NCI-H146 (cell line): ENCODE measurements around the gene ZFYVE21.

Experiments used
- DNase-seq: peaks from one replicate; lab custom pipeline; 2025; lab: John Stamatoyannopoulos, UW

ZFYVE21 gene

DNA sequence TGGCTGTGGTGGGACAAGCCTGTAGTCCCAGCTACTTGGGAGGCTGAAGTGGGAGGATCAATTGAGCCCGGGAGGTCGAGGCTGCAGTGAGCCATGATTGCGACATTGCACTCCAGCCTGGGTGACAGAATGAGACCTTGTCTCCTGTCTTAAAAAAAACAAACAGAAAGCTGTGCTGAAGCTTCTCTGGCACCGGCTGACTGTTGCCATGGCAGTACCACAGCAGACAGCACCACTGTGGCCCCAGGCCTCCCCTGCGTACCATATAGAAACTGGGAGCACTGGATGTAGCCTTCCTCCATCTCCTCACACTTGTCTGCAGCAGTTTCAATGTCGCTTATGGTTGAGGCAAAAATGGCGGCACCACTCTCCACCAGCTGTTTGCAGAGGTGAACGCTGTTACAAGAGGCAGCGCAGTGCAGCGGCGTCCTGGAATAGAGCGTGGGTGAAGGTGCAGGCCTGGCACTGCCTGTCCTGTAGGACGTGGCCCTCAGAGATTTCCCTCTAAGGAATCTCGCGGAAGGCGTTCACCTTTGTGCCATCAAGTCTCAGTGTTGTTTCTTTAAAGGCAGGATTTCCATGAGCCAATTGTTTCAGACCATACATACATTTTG is 21.9 kb downstream of the ZFYVE21 start:
- DNase-seq: no peak

DNA sequence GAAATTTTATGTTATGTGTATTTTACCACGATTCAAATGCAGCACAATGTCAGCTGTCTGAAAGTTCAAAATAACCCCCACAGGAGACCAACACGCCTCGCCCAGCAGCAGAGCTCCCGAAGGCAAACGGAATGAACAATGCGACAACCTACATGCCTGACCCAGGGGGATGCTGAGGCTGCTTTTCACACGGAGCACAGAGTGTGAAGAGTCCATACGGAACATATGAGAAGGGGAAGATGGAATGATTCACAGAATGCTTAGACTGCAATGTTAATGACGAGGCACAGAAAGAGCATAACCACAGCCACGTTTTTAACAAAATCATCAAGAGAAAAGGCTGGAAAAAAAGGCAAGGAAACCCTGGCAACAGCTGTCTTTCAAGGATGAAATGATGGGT is 22.6 kb downstream of the ZFYVE21 start:
- DNase-seq: no peak

DNA sequence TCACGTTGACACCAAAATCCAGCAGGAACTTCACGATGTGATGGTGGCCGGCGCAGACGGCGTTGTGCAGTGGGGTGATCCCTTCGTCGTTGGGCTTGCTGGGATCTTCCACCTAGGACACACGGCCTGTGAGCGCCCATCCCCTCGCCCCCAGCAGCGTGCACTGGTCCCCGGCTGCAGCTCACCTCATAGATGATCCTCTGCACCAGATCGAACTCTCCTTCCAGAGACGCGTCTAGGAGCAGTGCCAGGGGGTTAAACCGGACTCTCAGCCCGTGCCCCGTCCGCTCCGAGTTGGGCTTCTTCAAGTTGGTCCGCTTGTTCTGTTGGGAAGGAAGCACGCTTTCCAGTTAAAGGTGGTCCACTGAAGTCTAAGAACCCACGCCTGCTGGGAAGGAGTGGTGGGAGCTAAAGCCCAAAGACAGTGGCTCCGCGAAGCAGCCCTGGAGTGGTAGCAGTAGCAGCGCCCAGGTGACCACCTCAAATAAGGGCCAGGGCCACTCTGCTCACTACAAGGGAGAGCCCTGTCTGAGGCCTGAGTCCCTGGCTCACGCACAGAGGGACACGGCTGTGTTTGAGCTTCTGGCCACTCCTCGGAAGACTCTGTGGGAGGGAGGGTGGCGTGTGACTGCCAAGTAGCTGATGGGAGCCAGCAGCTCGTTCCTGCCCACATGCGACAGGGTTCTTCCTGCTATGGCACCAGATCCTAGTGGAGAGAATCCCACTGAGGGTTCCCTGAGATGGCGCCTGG is 23.3 kb downstream of the ZFYVE21 start:
- no peak for DNase-seq

DNA sequence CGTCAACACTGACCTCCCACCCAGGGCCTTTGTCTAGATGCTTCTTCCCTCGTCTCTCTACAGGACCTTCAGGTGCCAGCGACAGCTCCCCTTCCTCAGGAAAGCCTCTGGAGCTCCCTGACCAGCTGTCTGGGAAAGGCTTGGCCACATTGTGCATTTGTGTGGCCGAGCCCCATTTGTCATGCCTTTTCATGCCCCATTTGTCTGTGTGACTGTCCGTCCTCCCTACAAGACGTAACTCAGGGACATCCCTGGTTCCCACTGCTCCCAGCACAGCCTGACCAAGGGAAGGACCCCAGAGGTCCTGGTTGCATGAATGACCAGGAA is 23.8 kb downstream of the ZFYVE21 start:
- DNase-seq: no peak

DNA sequence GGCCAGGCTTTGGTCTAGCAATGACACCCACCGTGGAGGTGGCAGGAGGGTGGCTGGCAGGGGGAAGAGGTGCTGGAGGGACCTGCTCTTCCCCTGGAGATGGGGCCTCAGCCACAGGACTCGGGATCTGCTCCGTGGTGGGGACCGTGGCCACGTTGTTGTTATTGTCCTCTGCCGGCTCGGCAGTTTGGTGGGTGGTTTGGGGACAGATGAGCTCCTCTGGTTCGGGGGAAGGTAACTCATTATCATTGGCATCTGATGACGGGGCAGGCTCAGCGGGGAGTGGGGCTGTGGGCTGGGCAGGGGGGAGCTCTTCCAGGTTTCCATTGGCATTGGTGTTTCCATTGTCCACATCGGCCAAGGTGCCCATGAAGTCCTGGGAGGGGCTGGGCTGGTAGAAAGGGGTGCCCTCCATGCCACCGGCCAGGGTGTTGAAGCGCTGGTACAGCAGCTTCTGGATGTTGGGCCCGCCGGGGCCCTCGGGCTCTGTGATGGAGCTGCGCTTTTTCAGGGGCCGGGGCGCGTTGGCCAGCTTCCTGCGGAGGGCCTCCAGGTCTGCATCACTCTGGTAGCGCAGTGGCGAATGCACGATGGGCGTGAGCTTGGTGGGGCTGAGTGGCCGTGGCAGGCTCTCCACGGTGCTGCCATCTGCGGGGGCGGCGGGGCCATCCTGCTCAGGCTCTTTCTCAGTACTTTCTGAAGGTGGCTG is 24.3 kb downstream of the ZFYVE21 start:
- no peak for DNase-seq

DNA sequence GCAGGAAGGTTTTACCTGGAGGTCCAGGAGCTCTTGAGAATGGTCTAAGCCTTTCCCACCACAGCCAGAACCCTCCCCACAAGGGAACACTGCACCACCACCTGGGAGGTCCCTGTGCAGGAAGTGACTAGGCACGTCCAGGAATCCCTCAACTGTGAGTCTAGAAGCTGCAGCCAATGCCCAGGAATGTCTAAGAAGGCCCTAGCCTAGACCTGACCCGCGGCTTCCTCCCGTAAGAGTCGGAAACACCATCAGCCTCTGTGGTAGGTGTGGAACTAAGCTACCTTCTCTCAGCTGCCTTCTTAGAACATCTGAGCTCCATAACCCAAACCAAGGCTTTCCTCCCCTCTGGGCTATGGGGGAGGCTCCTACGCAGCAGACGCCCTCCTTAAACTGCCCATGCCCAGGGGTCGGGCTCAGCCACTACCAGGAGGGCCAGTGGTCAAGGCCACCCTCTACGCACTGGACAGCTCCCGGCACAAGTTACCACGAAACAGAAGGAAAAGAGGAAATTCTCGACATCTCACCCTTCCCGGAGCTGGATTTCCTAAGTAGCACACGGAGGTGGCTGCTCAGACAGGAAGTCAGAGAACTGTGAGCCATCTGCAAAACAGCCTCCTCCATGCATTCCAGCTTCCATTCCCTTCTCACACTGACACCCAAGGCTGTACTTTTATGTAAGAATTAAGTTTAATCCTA is 25.5 kb downstream of the ZFYVE21 start:
- DNase-seq: no peak

DNA sequence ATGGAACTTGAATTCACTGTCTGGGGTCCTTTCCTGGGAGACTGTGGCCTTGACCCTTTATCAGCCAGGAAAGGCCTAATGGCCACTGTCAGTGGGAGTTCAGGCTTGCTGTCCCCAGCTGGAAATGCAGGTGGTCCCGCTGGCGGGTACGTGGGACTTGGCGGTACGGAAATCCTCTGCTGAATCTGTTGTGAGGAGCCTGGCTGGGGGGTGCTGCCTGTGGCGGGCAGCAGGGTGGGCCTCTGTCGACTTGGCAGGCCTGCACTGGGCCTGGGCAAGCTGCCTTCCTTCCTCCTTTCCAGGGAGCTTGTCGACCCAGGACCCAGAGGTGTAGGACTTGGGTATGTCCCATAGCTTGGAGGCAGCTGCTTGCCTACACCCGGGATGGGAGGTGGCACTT is 26.3 kb downstream of the ZFYVE21 start:
- no peak for DNase-seq

DNA sequence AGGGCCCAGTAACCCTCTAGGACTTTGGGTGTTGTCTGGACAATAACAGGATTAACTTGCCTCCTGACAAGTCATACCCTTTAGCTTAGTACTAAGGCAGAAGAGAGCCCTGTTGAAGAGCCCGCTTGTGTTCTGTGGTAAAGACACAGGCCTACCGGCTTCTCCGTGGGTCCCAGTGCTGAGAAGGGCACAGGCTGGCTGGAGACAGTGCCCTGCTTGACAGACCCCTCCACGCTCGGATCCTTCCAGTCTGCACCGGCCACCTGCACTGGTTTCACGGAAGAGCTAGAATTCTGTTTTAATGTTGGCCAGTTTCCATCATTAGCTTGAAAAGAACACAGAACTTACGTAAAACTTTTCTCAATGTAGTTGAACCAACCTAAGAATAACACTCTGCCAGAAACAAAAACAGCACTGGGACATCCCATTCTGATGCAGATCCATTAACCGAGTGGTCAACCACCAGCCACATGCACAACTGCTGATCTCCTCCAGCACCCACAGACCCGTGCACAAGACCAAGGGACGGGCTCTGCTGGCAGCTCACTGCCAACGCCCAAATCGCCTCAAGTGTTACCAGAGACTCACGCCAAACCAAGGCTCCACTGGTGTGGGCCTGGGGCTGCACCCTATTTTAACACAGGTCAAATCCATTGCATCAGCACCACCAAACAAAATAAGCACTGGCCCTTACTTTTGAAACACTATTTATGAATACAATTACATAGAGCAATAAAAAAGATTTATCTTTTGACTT is 27.1 kb downstream of the ZFYVE21 start:
- DNase-seq: no peak

DNA sequence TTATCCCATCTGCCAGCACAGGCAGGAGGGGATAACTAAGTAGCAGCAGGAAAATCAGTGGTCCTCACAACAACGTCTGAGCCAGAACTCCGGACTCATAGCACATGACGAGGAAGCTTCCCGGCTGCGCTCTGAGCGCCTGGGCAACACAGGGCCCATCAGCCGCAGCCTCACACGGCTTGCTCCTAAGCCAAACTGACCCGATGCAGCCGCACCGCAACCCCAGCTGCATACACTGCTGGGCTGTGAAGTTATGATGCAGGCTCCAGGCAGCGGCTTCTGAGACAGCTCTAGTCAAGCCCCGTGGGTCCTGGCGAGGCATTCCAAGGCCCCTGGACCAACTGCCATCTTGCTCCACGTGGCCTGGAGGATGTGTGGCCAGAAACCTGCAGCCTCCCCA is 28.1 kb downstream of the ZFYVE21 start:
- DNase-seq: no peak

DNA sequence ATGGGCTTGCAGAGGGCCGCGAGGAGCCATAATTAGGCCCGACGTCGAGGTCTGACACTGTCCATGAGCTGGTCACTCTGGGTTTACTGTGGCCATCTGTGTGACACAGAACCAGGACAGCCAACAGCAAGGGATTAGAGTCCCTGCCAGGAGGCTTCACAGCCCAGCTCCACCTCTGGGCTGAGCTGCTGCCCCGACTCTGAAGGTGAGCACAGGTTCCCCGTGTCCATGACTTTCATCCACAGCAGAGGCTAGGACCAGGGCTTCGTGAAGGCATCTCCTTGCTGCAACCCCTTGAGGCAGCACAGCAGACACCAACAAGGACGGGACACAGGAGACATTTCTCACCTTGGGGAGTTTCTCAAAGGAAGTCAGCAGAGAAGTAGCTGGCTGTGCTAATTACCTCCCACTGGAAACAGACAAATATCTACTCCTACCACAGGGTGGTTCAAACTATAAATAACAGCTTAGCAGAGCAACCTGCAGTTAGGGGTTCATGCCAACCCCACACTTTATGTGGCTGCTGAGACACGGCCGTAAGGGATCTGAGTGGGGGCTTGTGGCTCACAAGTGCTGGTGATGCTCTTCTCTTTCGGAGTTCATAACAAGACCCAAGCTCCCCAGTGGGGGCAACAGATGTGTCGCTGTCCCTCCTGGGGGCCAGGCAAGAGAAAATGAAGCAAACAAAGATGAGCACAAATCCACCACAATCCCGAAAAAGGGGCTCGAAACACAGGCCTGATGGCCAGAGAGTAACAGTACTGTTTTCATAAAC is 29.2 kb downstream of the ZFYVE21 start:
- no peak for DNase-seq

DNA sequence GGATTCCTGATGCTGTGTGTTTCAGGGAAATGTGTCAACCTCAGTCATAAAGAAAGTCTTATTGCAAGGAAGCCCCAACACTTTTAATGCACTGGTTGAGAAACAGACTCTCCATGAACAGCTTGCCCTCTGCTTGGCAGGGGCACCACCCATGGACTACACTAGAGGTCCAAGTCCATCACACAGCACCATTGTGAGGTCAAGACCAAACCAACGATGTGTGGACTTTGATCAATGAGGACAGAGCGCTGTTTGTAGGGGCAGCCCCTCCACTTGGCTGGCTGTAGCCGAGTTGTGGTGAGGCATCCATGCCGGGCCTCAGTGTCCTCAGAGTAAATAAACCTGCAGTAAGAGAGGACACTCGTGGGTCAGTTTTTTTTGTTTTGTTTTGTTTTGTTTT is 29.8 kb downstream of the ZFYVE21 start:
- no peak for DNase-seq

DNA sequence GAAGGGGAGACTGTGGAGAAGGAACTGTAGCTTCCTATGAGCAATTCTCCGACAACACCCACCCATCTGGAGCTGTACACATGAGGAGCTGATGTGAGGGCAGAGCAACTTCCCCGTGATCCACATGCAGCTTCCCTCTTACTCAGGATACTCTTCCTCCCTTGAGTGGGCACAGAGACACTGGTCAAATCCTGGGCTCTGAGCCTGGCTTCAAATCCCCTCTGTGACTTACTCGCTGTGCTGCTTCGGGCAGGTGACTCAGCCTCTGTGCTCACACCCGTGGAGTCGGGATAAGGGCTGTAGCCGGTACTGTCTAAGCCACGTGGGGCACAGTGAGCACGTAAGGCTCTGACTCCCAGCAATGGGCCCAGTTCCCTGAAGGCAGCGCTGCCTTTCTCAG is 31.1 kb downstream of the ZFYVE21 start:
- no peak for DNase-seq

DNA sequence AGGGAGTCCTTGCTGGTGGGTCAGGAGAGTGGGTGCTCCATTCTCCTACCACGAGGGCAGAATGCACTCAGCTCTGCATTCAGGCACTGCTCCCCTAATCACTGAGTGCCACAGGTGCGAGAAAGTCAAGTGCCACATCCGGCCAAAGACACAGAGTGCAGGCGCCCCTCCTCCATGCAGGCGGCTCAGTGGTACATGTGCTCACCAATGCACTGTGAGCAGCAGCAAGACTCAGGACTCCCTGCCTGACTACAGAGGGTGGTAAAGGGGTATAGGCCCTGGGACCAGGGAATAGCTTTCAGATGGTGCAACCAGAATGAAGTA is 32.9 kb downstream of the ZFYVE21 start:
- DNase-seq: no peak

DNA sequence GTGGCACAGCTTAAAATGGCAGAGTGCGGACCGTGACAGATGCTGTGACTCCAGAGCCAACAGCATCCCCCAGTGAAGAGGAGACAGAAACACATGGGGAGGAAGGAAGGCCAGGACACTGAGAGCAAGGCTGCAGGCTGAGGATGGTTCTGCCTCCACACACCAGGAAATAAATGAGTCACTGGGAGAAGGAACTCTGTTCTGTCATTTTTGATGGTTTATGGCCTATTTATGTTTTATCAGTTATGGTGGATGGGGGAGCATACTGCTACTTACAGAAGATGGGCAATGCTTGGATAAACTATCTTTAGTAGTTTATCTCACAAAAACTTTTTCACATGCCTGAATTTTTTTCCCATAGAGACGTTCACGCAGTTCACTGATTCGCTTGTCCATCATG is 33.8 kb downstream of the ZFYVE21 start:
- DNase-seq: no peak

DNA sequence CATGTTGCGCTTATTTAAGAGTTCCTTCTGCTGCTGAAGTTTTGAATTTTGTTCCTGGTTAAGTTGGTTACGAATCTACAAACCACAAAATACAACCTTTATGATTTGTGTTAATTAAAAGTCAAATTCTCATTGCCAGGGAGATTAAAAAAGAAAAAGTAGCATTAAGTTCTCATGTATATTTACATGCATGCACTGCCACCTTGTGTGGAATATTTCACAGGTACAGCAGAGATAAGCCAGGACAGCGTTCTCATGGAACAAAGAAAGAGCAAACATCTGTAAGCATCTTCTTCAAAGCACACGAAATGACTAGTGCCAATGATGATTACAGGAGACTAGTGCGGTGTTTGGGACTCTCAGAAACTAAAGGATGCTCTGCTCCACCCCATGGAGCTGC is 34.2 kb downstream of the ZFYVE21 start:
- DNase-seq: no peak

DNA sequence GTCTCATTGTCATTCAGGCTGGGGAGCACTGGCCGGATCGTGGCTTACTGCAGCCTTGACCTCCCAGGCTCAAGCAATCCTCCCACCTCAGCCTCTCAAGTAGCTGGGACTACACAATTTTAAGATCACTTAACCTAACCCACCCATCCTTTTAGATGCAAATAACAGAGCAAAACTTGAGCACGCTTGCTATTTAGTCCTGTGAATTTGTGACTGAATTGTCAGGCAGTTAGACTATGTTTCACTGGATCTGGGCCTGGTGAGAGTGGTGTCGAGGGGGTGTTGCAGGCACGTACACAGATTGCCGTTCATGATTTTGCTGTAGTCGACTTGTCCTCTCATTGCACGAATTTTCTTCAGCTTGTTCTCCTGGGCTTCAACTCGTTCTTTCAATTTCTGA is 38.2 kb downstream of the ZFYVE21 start:
- no peak for DNase-seq

DNA sequence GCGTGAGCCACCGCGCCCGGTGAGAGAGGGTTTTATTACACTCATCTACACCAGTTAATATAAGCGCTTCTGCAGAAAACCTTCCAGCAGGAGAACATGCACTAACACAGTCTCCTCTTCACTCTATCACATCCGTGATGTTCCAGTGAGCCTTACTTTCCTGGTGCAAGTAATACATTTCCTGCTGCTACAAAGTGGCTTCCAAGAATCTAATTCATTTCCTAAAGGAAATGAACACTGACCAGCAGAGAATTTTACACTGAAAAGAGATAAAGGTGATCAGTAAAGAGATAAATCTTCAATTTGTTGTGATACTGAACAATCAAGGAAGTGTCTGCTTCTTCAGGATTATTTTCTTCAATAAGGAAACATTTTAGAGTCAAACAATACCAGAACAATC is 39.5 kb downstream of the ZFYVE21 start:
- no peak for DNase-seq

DNA sequence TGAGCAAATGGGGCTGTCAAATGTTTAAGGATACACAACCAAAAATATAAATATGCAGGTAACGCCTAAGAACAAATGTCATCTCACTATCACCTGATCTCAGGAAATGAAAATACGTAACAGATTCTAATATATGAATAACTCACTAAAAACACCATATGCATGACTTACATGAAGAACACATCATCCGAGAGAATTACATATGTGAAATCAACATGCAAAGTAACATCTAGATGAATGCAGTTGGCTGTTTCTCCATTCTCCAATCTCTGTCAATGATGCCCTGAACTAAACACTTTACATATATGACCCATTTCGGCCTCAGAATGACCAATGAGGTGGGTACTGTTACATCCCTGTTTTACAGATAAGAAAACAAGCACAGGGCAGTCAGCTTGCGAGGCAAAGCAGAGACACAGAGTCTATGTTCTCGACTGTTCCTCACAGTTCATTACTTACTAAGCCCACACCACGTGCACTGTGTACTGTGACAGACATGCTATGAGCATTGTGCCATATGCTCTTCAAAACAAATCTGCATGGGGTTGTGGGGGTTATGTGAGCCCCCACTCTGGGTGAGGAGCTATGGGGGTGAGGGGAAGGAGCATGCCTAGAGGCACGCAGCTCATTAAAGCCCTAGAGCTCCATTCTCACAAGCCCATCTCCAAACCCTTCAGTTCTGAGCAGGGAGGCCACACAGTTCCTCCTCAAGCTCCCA is 42.6 kb downstream of the ZFYVE21 start:
- no peak for DNase-seq

DNA sequence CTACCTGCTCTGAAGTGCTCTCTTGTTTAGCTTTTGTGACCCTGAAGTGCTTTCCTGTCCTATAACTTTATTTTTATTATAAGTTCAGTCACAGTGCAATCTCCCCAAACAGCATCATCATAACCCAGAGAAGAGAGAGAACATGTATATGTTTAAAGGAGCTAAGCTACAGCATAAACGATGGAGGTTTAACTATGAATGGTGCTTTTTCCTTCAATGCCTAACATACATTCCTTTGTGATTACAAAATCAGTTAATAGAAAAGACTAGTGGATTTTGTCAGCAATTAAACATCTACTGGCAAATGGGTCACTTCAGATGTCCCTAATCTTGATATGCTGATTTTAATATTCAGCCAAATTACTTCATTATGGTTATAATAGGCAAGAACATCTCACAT is 46.4 kb downstream of the ZFYVE21 start:
- DNase-seq: no peak

DNA sequence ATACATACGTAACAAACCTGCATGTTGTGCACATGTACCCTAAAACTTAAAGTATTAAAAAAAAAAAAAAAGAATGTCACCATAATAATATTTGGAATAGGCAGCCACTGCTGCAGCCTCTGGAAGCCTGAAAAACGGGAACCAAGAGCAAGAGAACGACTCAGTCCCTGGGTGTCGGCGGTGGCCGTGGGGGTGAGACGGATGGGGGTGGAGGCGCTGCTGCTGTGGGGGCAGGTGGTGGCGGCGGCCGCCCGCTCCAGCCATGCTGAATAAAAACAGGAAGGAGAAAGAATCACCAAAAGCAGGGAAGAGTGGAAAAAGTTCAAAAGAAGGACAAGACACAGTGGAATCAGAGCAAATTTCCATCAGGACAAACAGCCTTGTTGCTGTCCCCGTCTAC is 46.9 kb downstream of the ZFYVE21 start:
- DNase-seq: no peak
